NT2/D1 (cell line): ENCODE results near the gene ALPI.
A peak's percentile ranks its signal among the peaks of the same experiment; 100 is the strongest.

Source experiments
- DNase-seq: peaks from one replicate; pipeline ENCODE4 v3.0.0-alpha.2; 2011; ENCODE audit warnings: low read depth, low spot score
- H3K27me3 ChIP-seq: 2 replicates; pipeline ENCODE4 v1.6.0; 2011; ENCODE audit warnings: mild to moderate bottlenecking; ENCODE audit not compliant: insufficient read length, insufficient read depth
- H3K36me3 ChIP-seq: 2 replicates; pipeline ENCODE4 v1.6.1; 2011; ENCODE audit warnings: mild to moderate bottlenecking, low read length, mixed read lengths; ENCODE audit not compliant: insufficient read depth, insufficient read length
- H3K4me1 ChIP-seq: 2 replicates; pipeline ENCODE4 v1.5.1; 2011; ENCODE audit not compliant: insufficient read depth, insufficient read length
- H3K4me3 ChIP-seq: 2 replicates; pipeline ENCODE4 v1.5.1; 2011; ENCODE audit warnings: low read depth; ENCODE audit not compliant: insufficient read length
- H3K9ac ChIP-seq: 2 replicates; pipeline ENCODE4 v1.6.0; 2011; ENCODE audit warnings: low read depth; ENCODE audit not compliant: insufficient read length
- H3K9me3 ChIP-seq: 2 replicates; pipeline ENCODE4 v1.5.1; 2011; ENCODE audit warnings: mild to moderate bottlenecking, low read length; ENCODE audit not compliant: insufficient read depth
- SUZ12 ChIP-seq: IDR thresholded peaks from 2 replicates; pipeline ENCODE4 v1.6.1; 2011; ENCODE audit not compliant: insufficient read length, insufficient read depth; ENCODE audit errors: extremely low read depth
- YY1 ChIP-seq: IDR thresholded peaks from 2 replicates; pipeline ENCODE4 v1.6.1; 2011; ENCODE audit not compliant: insufficient read length, insufficient read depth
- ZNF274 ChIP-seq: IDR thresholded peaks from 2 replicates; pipeline ENCODE4 v1.6.1; 2011; ENCODE audit warnings: mild to moderate bottlenecking, low read depth, low read length

The ALPI gene

DNA sequence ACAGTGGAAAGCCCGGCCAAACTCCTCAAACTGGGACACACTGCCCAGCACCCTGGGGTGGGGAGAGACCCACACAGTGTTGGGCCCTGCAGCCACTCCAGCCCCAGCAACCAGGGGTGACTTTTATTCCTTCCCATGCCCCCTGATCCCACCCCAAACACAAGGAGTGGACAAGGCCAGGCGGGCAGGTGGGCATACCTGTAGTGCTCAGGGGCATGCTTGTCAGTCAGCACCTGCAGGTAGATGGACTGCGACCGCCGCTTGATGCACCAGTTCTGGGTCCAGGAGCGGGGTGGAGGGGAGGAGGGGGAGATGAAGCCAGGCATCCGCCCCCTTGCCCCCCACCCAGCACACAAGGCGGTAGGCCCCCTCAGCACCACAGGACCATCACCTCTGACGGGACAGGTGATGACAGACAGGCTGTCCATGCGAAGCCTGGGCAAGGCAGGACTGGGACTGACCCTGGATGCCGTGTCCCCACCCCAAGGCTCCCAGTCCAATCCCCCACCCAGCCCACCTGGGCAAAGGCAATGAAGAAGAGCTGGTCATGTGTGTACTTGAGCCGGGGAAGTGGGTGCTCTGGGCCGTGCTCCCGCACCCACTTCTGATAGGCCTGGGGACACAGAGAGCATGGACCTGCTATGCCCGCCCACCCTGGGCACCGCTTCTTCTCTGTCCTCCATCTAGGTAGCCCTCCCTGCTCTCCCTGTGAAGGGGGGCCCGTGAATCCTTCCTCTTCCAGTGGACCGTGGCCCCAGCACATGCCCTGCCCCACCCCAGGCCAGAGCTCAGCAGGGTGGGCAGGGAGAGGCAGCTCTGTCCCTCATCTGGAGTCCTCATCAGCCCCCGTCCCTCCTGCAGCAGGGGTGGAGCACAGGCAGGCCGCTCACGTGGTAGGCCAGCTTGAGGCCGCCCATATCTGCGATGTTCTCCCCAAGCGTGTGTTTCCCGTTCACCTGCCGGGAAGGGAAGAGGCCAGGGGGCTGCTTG is 24.5 kb downstream of the ALPI start:
- Histone ChIP-seq H3K4me1 (peaks cover 6% of the 10 kb centered on the region), H3K4me3 (no peak overlapping the region), H3K9ac (no peak overlapping the region), H3K27me3 (peaks cover 36% of the 10 kb centered on the region), H3K36me3 (no peaks in the 10 kb centered on the region), H3K9me3 (no peaks in the 10 kb centered on the region)
- no peak for DNase-seq
- TF ChIP-seq YY1: no peak
- no peak for TF ChIP-seq SUZ12
- no peak for TF ChIP-seq ZNF274

DNA sequence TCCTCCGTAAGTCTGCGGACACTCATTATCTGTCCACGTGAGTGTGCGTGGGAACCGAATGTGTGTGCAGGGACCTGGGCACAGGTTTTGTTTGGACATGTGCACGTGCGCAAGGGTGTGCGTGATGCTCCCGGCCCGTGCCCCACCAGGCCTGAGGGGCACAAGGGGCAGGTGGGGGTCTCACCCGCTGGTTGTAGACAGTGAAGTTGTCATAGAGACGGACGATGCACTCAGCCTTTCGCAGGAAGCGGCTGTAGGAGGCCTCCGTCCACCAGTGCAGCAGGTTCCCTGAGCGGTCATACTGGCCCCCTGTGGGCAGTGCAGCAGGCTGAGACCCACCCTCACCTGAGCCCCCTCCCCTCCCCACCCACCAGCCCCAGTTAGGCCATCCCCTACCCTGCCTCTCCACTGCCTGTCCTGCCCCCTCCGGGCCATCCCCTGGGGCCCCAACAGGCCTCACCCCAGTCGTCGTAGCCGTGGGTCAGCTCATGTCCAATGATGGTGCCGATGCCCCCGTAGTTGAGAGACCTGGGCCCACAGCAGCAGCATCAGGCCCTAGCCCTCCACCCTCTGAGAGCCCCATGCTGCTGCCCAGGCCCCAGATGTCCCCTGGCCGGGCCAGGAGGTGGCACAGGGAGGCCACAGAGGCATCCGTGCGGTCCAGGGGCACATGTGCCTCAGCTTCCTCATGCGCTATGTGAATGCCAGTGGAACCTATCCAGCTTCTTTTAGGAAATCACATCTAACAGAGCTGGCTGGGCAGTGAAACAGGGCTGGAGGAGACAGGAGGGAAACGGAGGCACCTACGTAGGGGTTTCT is 25.6 kb downstream of the ALPI start:
- Histone ChIP-seq H3K36me3 (no peaks in the 10 kb centered on the region), H3K4me1 (peaks cover 8% of the 10 kb centered on the region), H3K27me3 (peaks cover 47% of the 10 kb centered on the region), H3K4me3 (no peak overlapping the region), H3K9ac (no peak overlapping the region), H3K9me3 (no peaks in the 10 kb centered on the region)
- DNase-seq: no peak
- TF ChIP-seq YY1 (no peak), SUZ12 (no peak), ZNF274 (no peak)

DNA sequence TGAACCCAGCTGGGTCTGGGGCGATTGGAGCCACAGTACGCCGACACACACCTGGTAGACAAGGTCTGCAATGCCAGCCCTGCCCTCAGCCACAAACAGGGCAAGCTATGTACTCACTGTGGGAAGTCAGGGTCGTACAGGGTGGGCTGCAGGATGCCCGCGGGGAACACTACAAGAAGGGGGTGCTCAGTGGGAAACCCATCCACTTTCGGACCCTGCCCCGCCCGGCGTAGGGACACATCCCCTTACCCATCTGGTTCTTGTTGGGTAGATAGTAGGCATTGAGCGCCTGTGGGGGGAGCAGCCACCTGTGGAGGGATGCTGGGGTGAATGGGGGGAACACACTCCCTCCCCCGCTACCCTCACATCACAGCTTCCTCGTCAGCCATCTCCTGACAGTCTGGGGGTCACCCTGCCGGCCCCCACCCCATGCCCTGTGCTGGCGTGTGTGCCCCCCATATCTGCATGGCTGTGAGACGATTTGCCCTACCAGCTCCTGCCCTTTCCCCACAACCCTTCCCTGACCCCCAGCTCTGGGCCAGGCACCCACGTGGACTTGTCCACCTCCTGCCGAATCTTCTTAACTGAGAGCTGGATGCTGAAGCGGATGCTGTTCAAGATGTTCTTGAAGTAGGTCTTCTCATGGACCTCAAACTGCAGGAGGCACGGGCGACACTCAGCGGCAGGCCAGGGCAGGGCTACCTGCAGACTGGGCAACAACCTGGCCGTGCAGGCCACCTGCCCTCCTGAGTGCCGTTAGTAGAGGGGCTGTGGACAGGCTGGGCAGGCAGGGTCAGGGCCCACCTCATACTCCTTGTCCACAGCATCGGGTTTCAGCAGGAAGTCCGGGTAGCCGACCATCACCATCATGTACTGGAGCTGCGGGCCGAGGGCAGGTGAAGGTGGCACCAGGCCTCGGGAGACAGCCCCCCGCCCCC is 26.6 kb downstream of the ALPI start:
- Histone ChIP-seq H3K36me3 (no peaks in the 10 kb centered on the region), H3K27me3 (peaks cover 57% of the 10 kb centered on the region), H3K9me3 (no peaks in the 10 kb centered on the region), H3K4me1 (peaks cover 13% of the 10 kb centered on the region), H3K4me3 (no peak overlapping the region), H3K9ac (no peak overlapping the region)
- TF ChIP-seq SUZ12 (no peak), YY1 (no peak), ZNF274 (no peak)
- no peak for DNase-seq

DNA sequence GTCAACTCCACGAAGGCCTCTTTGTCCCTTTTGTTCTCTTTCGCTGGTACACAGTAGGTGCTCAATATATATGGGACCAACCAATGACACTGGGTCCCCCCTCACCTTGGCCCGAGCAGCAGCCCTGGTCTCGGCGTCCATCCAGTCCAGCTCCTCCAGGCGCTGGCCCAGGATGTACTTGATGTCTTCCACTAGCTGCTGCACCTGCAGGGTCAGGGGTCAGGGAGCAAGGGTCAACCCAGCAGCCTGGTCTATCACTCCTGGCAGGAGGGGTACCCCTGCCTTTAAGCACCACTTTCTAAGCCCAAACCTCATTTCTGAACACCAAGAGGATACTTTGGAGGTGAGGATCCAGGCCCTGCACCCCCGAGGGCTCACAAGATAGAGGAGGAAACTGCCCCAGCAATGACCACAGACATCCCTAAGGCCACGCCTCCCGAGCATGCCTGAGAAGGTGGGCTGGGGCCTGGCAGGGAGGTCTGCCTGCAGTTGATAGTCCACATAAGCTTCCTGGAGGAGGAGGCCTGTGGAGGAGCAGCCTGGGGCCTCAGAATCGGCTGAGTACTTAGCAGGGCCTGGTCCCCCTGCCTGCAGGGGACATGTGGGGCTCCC is 27.5 kb downstream of the ALPI start:
- DNase-seq: no peak
- no peak overlapping the region for H3K4me3 ChIP-seq

DNA sequence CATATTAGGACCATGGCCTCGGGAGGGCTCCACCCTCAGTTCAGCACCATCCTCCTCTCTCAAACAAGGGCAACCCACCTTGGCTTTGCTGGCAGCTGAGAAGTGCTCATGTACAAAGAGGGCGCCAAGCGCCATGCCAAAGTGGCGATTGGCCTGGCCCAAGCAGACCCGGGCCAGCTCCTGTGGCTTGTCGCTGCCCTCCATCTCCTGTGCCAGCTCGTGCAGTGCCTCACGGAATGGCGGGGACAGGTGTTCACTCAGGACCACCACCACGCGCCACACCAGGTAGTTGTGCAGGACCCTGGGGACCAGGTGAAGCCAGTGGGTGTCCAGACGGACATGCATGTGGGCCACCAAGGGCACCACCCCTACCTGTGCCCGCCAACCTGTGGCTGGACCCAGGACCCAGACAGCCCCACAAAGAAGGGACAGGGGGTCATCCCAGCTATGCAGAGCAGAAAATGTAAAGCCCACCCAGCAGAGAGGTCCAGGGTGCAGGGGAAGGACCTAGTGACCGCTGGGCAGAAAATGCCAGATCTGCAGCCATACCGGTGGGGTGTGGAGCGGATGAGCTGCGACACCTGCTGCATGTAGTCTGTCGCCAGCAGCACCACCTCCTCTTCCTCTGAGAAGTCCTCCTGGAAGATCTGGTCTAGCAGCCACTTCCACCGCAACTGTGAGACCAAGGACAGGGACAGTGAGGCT is 28.1 kb downstream of the ALPI start:
- Histone ChIP-seq H3K4me3 (peak overlapping the region; percentile 8), H3K9ac (no peak overlapping the region), H3K36me3 (no peaks in the 10 kb centered on the region), H3K4me1 (peaks cover 21% of the 10 kb centered on the region), H3K27me3 (peaks cover 71% of the 10 kb centered on the region), H3K9me3 (no peaks in the 10 kb centered on the region)
- DNase-seq: no peak
- TF ChIP-seq YY1 (no peak), SUZ12 (no peak), ZNF274 (no peak)

More for the DNA sequence above, 27.5 kb downstream of the ALPI start:
- peaks cover 16% of the 10 kb centered on the region for H3K4me1 ChIP-seq
- peaks cover 65% of the 10 kb centered on the region for H3K27me3 ChIP-seq
- H3K36me3 ChIP-seq: no peaks in the 10 kb centered on the region
- no peak overlapping the region for H3K9ac ChIP-seq
- no peaks in the 10 kb centered on the region for H3K9me3 ChIP-seq
- TF ChIP-seq SUZ12 (no peak), YY1 (no peak), ZNF274 (no peak)
